Activated T-helper 1 cell treated with anti-CD3 and anti-CD28 coated beads, Interleukin-2, amount 50 U/mL, for 16 hours (primary cell): ENCODE data around the gene DNLZ.
"Not testable (repeated sequence)": the region's sequence is repeated elsewhere in the genome, so short reads cannot be mapped to it uniquely, and the experiment has no call there.

Source experiments
- DNase-seq, 2 donors: peaks; one replicate each; pipeline ENCODE4 v3.0.0-alpha.2; 2020; ENCODE audit warnings: low read depth in 1 of 2, low spot score in 1 of 2

The DNLZ gene

DNA sequence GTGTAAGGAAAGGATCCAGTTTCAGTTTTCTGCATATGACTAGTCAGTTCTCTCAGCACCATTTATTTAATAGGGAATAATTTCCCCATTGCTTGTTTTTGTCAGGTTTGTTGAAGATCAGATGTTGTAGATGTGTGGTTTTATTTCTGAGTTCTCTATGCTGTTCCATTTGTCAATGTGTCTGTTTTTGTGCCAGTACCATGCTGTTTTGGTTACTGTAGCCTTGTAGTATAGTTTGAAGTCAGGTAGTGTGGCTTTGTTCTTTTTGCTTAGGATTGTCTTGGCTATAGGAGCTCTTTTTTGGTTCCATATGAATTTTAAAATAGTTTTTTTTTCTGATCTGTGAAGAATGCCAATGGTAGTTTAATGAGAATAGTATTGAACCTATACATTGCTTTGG lies 42.6 kb downstream of the DNLZ start:
- not testable (repeated sequence) for DNase-seq

DNA sequence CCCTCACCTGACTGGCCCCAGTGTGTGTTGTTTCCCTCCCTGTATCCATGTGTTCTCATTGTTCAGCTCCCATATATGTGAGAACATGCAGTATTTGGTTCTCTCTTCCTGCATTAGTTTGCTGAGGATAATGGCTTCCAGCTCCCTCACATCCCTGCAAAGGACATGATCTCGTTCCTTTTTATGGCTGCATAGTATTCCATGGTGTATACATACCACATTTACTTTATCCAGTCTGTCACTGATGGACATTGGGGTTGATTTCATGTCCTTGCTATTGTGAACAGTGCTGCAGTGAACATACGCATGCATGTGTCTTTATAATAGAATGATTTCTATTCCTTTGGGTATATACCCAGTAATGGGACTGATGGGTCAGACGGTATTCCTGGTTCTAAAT lies 43.6 kb downstream of the DNLZ start:
- DNase-seq, result not testable (repeated sequence)

- DNase-seq, result not testable (repeated sequence)
These were observed 44.3 kb downstream of the DNLZ start for GRCh38 chr9:136319244-136319643.

GRCh38 chr9:136318776-136319241 lies 44.7 kb downstream of the DNLZ start:
- no peak for DNase-seq

DNA sequence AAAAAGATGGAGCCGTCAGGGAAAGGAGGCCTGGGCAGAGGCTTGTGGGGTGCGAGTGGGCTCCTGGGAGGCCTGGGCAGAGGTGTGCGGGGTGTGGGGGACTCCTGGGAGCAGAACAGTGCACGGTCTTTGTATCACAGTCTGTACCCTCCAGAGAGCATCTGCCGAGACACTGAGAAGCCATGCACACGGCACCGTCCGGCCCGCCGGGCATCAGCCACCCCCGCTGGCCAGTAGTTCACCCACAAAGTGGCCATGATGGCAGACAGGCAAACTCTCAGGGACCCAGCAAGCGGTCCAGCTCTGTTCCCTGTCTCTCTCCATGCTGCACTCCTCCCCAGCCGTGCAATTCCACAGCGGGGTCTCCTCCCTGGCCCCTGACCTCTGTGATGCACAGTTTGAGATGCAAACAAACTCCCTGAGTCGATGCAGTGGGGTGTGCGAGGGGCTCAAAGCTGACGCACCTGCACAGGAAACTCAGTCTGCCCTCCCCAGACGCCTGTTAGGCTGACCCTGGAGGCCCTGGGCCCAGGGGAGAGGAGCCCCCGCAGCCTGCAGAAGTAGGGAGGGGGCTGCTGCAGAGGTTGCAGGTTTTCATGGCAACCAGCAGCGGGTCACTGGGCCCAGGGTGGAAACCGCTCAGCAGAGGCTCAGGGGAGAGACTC lies 45.3 kb downstream of the DNLZ start:
- no peak for DNase-seq

GRCh38 chr9:136317695-136318094 lies 45.8 kb downstream of the DNLZ start:
- DNase-seq, result no peak

DNA sequence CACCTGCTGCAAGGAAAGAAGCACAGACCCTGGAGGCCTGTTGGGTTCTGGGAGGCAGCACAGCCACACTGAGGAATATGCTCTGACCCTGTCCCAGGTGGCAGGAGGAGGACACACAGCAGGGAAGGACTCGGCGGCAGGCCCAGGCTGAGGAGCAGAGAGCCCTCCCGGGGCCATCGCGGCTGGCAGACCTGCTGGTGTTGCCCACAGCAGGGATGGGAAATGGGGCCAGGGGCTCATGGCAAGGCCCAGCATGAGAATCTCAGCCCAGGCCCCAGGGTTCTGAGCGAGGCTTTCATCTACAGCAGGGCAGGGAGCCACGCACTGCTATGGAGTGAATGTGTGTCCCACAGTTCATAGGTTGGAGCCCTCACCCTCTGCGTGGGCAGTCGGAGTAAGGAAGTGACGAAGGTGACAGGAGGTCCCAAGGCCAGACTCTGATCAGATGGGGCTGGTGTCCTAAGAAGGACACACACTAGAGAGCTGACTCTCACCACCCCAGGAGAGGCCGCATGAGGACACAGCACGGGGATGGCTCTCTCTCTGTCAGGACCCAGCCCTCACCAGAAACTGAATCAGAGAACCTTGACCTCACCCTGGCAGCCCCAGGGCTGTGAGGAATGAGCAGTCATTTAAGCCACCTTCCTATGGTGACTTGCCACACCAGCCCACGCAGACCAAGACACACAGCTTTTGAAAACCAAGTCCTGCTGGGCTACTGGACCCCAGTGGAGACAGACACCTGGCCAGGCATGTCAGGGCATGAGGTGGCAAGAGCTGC lies 46.5 kb downstream of the DNLZ start:
- no peak for DNase-seq

- DNase-seq, result no peak
These were observed 47.2 kb downstream of the DNLZ start for GRCh38 chr9:136316271-136316751.

DNA sequence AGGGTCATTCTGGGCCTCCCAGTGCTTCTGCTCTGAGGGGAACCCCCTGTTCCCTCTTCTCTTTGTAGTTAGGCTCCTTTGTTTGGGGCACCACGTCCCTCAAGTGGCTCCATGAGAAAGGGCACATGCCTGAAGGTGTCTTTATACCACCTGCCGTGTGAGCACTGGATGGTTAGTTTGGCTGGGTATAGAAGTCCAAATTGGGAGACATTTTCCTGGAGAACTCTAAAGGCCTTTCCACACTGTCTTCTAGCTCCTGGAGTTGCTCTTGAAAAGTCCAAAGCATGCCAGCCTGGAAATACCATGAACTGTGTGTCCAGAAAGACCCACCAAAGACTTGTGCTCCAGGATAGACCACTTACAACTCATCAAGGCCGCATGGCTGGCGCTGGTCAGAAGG lies 48.6 kb downstream of the DNLZ start:
- DNase-seq, result no peak

DNA sequence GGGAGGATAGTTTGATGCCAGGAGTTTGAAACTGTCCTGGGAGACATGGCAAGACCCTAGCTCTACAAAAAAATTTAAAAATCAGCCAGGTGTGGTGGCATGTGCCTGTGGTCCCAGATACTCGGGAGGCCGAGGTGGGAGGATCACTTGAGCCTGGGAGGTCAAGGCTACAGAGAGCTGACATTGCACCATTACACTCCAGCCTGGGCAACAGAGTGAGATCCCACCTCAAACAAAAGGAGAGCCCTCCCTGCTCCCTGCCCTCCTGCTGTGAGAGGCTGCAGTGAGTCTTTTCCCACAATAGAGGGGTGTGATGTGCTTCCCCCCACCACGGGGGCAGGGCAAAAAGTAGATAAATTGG lies 49.5 kb downstream of the DNLZ start:
- DNase-seq, result no peak

GRCh38 chr9:136313111-136314055 lies 50.2 kb downstream of the DNLZ start:
- DNase-seq, result no peak

- peak in 1 of 2 donors; percentile 13 for DNase-seq
These were observed 51.1 kb downstream of the DNLZ start for GRCh38 chr9:136312436-136312835.

DNA sequence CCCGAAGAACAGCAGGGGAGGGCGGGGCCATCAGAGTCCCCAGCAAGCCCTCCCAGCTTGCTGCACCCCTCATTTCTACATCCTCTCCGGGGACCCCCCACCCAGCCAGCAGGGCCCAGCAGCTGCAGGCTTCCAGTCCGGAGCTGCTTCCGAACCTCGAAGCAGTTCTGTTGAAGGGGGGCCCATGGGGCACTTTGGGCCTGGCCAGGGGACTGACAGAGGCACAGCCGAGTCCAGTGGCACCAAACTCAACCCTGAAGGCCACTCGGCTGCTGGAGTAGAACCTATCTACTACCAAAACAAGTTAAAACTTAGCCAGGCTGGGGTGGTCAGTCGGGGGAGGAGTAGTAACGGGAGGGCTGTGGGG lies 51.6 kb downstream of the DNLZ start:
- DNase-seq, result no peak

- no peak for DNase-seq
These were observed 52.2 kb downstream of the DNLZ start for GRCh38 chr9:136311051-136312008.

- DNase-seq, result no peak
These were observed 53.1 kb downstream of the DNLZ start for GRCh38 chr9:136310273-136311030.

GRCh38 chr9:136309806-136310220 lies 53.7 kb downstream of the DNLZ start:
- DNase-seq, result no peak
